ENCODE results near the gene TANGO2. TPM values are rescaled to one million over a fixed set of nuclear protein-coding genes. Genes with fewer than 3 reads are reported as not detected.
A peak's percentile ranks its signal among the peaks of the same experiment; 100 is the strongest.

The TANGO2 gene
- total and polyA plus RNA-seq, 9 of the 15 experiments (the other 6 are each of a cell fraction or from before 2014, with no cell fraction given): 15.5 to 94.9 (median 70.1) TPM

DNA sequence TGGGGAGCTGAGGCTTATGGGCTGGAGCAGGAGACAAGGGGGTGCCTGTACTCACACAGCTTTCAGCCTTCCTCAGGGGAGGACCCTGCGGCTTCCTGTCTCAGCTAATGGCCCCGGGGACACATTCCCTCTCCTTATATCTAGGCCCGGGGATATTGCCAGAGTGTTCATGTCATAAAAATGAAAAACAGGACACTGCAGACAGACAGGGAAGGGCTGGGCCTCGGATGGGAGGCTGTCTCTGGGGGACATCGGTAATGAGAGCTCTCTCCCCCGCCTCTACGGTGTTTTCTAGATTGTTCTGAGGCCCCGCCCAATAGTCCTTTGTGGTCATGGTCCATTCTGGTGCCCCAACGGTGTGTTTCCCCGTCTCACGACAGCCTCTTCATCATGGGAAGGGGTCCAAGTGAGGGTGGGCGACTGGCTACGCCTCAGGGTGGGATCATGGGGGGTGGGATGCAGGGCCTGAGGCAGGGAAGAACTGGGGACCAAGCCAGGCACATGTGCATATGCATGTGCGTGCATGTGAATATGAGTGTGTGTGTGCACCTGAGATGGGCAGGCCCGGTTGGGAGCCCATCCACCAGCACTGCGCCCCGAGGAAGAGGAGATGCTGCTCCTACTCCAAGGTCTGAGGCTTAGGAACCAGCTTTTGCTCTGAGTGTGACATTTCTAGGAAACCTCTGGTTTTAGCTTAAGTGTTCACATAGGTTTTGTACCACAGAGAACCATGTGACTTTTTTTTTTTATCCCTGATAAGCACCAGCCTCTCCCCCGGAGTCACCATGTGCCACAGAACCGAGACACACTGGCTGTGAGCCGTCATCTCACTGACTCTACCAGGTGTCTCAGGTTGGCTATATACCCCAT, 9.6 kb upstream of the TANGO2 start (continued):
- TF ChIP-seq NR2C2 (CRISPR knock-in tag; IDR thresholded peaks at IDR 0.05) (no peak), NR2C2 (tag; IDR thresholded peaks at IDR 0.05) (no peak), NFIC (IDR thresholded peaks at IDR 0.05) (no peak), TRIM24 (IDR thresholded peaks at IDR 0.05) (no peak), FOSL1 (tag; conservative IDR thresholded peaks at IDR 0.05) (no peak), ZNF347 (CRISPR knock-in tag; IDR thresholded peaks at IDR 0.05; ENCODE audit: low read depth) (no peak), PRPF4 (IDR thresholded peaks at IDR 0.05; ENCODE audit: insufficient read depth, low read depth, low read length, poor library complexity, severe bottlenecking) (no peak), DMBX1 (CRISPR knock-in tag; IDR thresholded peaks at IDR 0.05; ENCODE audit: borderline replicate concordance) (peak; percentile 62; the same call in 1 of the 2 replicates), SMAD4 (CRISPR knock-in tag; conservative IDR thresholded peaks at IDR 0.05) (peak; percentile 66; the same call in 1 of the 2 replicates), TEAD2 (tag; IDR thresholded peaks at IDR 0.05) (no peak), MXD1 (CRISPR knock-in tag; IDR thresholded peaks at IDR 0.05; ENCODE audit: borderline replicate concordance, poor library complexity, severe bottlenecking) (peak; percentile 66), CBX1 (IDR thresholded peaks at IDR 0.05; ENCODE audit: low read depth) (no peak), RCOR1 (IDR thresholded peaks at IDR 0.05; ENCODE audit: borderline replicate concordance in 1 of 2, low read depth in 2 of 2, low read length in 2 of 2) (0 out of 4 replicates have a peak, but pooled peaks have one; percentile 3 to 41), ZNF324 (CRISPR knock-in tag; IDR thresholded peaks at IDR 0.05) (no peak), MXI1 (IDR thresholded peaks at IDR 0.05; ENCODE audit: low read depth, low read length) (no peak), BCL6 (CRISPR knock-in tag; IDR thresholded peaks at IDR 0.05) (no peak), SIN3B (IDR thresholded peaks at IDR 0.05; ENCODE audit: low read depth) (no peak), CAMTA2 (CRISPR knock-in tag; conservative IDR thresholded peaks at IDR 0.05) (no peak), KLF10 (CRISPR knock-in tag; IDR thresholded peaks at IDR 0.05) (no peak), ZNF644 (tag; IDR thresholded peaks at IDR 0.05; ENCODE audit: low read depth) (no peak), NCOA1 (IDR thresholded peaks at IDR 0.05; ENCODE audit: low read depth) (no peak), HMG20A (CRISPR knock-in tag; conservative IDR thresholded peaks at IDR 0.05) (no peak), STAG1 (CRISPR knock-in tag; IDR thresholded peaks at IDR 0.05; ENCODE audit: borderline replicate concordance) (no peak), MYC (IDR thresholded peaks at IDR 0.05; ENCODE audit: low read depth, low read length) (peak; percentile 92), MYC (CRISPR knock-in tag; IDR thresholded peaks at IDR 0.05; ENCODE audit: borderline replicate concordance, low read depth) (peak; percentile 53; the same call in 1 of the 2 replicates), RB1 (IDR thresholded peaks at IDR 0.05; ENCODE audit: low read depth) (no peak)
- TF ChIP-seq, protein P1, sequence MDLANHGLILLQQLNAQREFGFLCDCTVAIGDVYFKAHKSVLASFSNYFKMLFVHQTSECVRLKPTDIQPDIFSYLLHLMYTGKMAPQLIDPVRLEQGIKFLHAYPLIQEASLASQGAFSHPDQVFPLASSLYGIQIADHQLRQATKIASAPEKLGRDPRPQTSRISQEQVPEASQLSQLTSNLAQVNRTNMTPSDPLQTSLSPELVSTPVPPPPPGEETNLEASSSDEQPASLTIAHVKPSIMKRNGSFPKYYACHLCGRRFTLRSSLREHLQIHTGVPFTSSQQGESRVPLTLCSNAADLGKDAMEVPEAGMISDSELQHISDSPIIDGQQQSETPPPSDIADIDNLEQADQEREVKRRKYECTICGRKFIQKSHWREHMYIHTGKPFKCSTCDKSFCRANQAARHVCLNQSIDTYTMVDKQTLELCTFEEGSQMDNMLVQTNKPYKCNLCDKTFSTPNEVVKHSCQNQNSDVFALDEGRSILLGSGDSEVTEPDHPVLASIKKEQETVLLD (IDR thresholded peaks at IDR 0.05): no peak

All from K562 (cell line).